NT2/D1 (cell line): Measurements from ENCODE around the gene ATG10.

Source experiments
- SUZ12 ChIP-seq: IDR thresholded peaks from 2 replicates; pipeline ENCODE4 v1.6.1; 2011; ENCODE audit not compliant: insufficient read length, insufficient read depth; ENCODE audit errors: extremely low read depth
- YY1 ChIP-seq: IDR thresholded peaks from 2 replicates; pipeline ENCODE4 v1.6.1; 2011; ENCODE audit not compliant: insufficient read length, insufficient read depth
- ZNF274 ChIP-seq: IDR thresholded peaks from 2 replicates; pipeline ENCODE4 v1.6.1; 2011; ENCODE audit warnings: mild to moderate bottlenecking, low read depth, low read length

GRCh38 chr5:82022499-82022898 is 50.7 kb downstream of the ATG10 start:
- TF ChIP-seq SUZ12 (no peak), ZNF274 (no peak), YY1 (no peak)
